Liver (tissue), 9 donors: ENCODE measurements around the gene PRDM2. TPM values are rescaled to one million over a fixed set of nuclear protein-coding genes. Genes with fewer than 3 reads are reported as not detected.

Experiments used
- DNase-seq: peaks from one replicate; pipeline ENCODE4 v3.0.0-alpha.2; 2017; ENCODE audit warnings: low spot score
- H3K27ac ChIP-seq, 2 donors: one replicate each; pipeline ENCODE4 v1.7.0; 2013; ENCODE audit warnings: inconsistent platforms in 2 of 2, low read length in 2 of 2, control low read depth in 1 of 2, low read depth in 1 of 2, mild to moderate bottlenecking in 1 of 2
- H3K27me3 ChIP-seq, 4 donors: one replicate each; pipeline versions ENCODE4 v1.6.1 to v1.7.0; 2013; ENCODE audit warnings: low read length in 3 of 4, inconsistent platforms in 1 of 4, mild to moderate bottlenecking in 1 of 4, moderate library complexity in 1 of 4; ENCODE audit not compliant: control insufficient read depth in 4 of 4, insufficient read depth in 4 of 4
- H3K36me3 ChIP-seq, 4 donors: one replicate each; pipeline versions ENCODE4 v1.6.1 to v1.7.0; 2013; ENCODE audit warnings: low read length in 3 of 4, mild to moderate bottlenecking in 3 of 4, low read depth in 1 of 4, moderate library complexity in 1 of 4; ENCODE audit not compliant: control insufficient read depth in 4 of 4, insufficient read depth in 3 of 4
- H3K4me1 ChIP-seq, 4 donors: one replicate each; pipeline versions ENCODE4 v1.6.1 to v1.7.0; 2013; ENCODE audit warnings: low read length in 3 of 4, mild to moderate bottlenecking in 3 of 4, moderate library complexity in 1 of 4; ENCODE audit not compliant: control insufficient read depth in 4 of 4, insufficient read depth in 4 of 4
- H3K4me3 ChIP-seq, 3 donors: one replicate each; pipeline versions ENCODE4 v1.6.1 to v1.7.0; 2013; ENCODE audit warnings: low read length in 3 of 3, control low read depth in 1 of 3, low read depth in 1 of 3, mild to moderate bottlenecking in 1 of 3
- H3K9ac ChIP-seq, 2 donors: one replicate each; pipeline ENCODE4 v1.7.0; 2013; ENCODE audit warnings: low read length in 2 of 2, mild to moderate bottlenecking in 2 of 2, moderate library complexity in 2 of 2, control low read depth in 1 of 2, low read depth in 1 of 2
- H3K9me3 ChIP-seq, 4 donors: one replicate each; pipeline versions ENCODE4 v1.6.1 to v1.7.0; 2013; ENCODE audit warnings: low read length in 3 of 4; ENCODE audit not compliant: control insufficient read depth in 4 of 4
- ATF3 ChIP-seq: IDR thresholded peaks from 2 replicates; pipeline ENCODE4 v1.6.1; 2016; ENCODE audit warnings: antibody characterized with exemption
- CTCF ChIP-seq: fragments of 150-350 bp; IDR thresholded peaks from 2 replicates; pipeline ENCODE4 v1.5.1; 2017; ENCODE audit warnings: improper control_type of control experiment, low read depth, low read length; ENCODE audit not compliant: missing input control
- EGR1 ChIP-seq, 2 donors: IDR thresholded peaks; 2 replicates each; pipeline ENCODE4 v1.6.1; 2016 to 2018; ENCODE audit warnings: antibody characterized with exemption in 2 of 2, low read depth in 2 of 2
- FOXA1 ChIP-seq: IDR thresholded peaks from 2 replicates; pipeline ENCODE4 v1.6.1; 2016; ENCODE audit warnings: antibody characterized with exemption
- FOXA2 ChIP-seq: IDR thresholded peaks from 2 replicates; pipeline ENCODE4 v1.6.1; 2016; ENCODE audit warnings: antibody characterized with exemption
- GABPA ChIP-seq, 2 donors: IDR thresholded peaks in 1 of 2; conservative IDR thresholded peaks in 1 of 2; 2 replicates each; pipeline ENCODE4 v1.6.1; 2016; ENCODE audit warnings: antibody characterized with exemption in 2 of 2, mild to moderate bottlenecking in 1 of 2, moderate library complexity in 1 of 2
- HNF4A ChIP-seq, 2 donors: conservative IDR thresholded peaks; 2 replicates each; pipeline ENCODE4 v1.6.1; 2016; ENCODE audit warnings: antibody characterized with exemption in 2 of 2, mild to moderate bottlenecking in 2 of 2
- HNF4G ChIP-seq: IDR thresholded peaks from 2 replicates; pipeline ENCODE4 v1.6.1; 2016; ENCODE audit warnings: antibody characterized with exemption
- JUND ChIP-seq, 2 donors: IDR thresholded peaks; 2 replicates each; pipeline ENCODE4 v1.6.1; 2016; ENCODE audit warnings: antibody characterized with exemption in 2 of 2
- MAX ChIP-seq: IDR thresholded peaks from 2 replicates; pipeline ENCODE4 v1.6.1; 2016; ENCODE audit warnings: antibody characterized with exemption
- NR2F2 ChIP-seq: IDR thresholded peaks from 2 replicates; pipeline ENCODE4 v1.6.1; 2016; ENCODE audit warnings: antibody characterized with exemption
- RAD21 ChIP-seq, 2 donors: IDR thresholded peaks; 2 replicates each; pipeline ENCODE4 v1.6.1; 2016; ENCODE audit warnings: antibody characterized with exemption in 2 of 2, mild to moderate bottlenecking in 2 of 2
- REST ChIP-seq: IDR thresholded peaks from 2 replicates; pipeline ENCODE4 v1.6.1; 2016; ENCODE audit warnings: antibody characterized with exemption, mild to moderate bottlenecking
- RXRA ChIP-seq, 2 donors: IDR thresholded peaks; 2 replicates each; pipeline ENCODE4 v1.6.1; 2017 to 2018; ENCODE audit warnings: antibody characterized with exemption in 2 of 2, mild to moderate bottlenecking in 1 of 2
- SP1 ChIP-seq: IDR thresholded peaks from 2 replicates; pipeline ENCODE4 v1.6.1; 2018; ENCODE audit warnings: antibody characterized with exemption, mild to moderate bottlenecking
- TAF1 ChIP-seq: conservative IDR thresholded peaks from 2 replicates; pipeline ENCODE4 v1.6.1; 2016; ENCODE audit warnings: antibody characterized with exemption, mild to moderate bottlenecking
- ZBTB33 ChIP-seq: IDR thresholded peaks from 2 replicates; pipeline ENCODE4 v1.6.1; 2016; ENCODE audit warnings: antibody characterized with exemption
- WGBS: extraction: QIAGEN DNeasy Blood & Tissue Kit; methylation state at CpG from one replicate; pipeline ENCODE4 v1.1.7; 2013; 5-methylcytosine and 5-hydroxymethylcytosine counted together
- polyA plus RNA-seq, 2 donors: library from polyadenylated mRNA; stranded (reverse) in 1 of 2; unstranded in 1 of 2; fragments of 200-250 nt in 1 of 2; fragments of >200 nt in 1 of 2; fragmentation: Nextera tagmentation in 1 of 2; extraction: Ambion mirVana in 1 of 2; gene quantifications; one replicate each; pipeline versions ENCODE4 v1.2.1 to v1.2.3, GENCODE V29; 2013 to 2015
- total RNA-seq, 2 donors: library from RNA; depleted of rRNA; stranded (reverse); fragments of >200 nt; gene quantifications; one replicate each; pipeline ENCODE4 v1.2.3, GENCODE V29; 2014
- donor health status: healthy.
- donor health status: healthy.
- donor health status: healthy.
- donor health status: healthy.
- donor health status: healthy.

The PRDM2 gene
- total and polyA plus RNA-seq, 4 donors, result 4.5 to 13.9 (median 7.9) TPM

- Histone ChIP-seq H3K27me3 (peaks cover 0 to 7% (median 1%) of the 10 kb centered on the region in 4 donors), H3K36me3 (no peaks in the 10 kb centered on the region), H3K27ac (no peak overlapping the region), H3K4me1 (no peaks in the 10 kb centered on the region), H3K9ac (no peak overlapping the region), H3K4me3 (no peak overlapping the region), H3K9me3 (peaks cover 0 to 6% (median under 1%) of the 10 kb centered on the region in 4 donors)
- TF ChIP-seq TAF1 (no peak), REST (no peak), FOXA2 (no peak), JUND (IDR thresholded peaks at IDR 0.05) (no peak), RXRA (IDR thresholded peaks at IDR 0.05) (no peak), GABPA (IDR thresholded peaks at IDR 0.05 in 1 of 2, conservative IDR thresholded peaks at IDR 0.05 in 1 of 2) (no peak), HNF4A (conservative IDR thresholded peaks at IDR 0.05) (no peak), SP1 (no peak), HNF4G (no peak), ZBTB33 (no peak), RAD21 (IDR thresholded peaks at IDR 0.05) (no peak), ATF3 (no peak), NR2F2 (no peak), EGR1 (IDR thresholded peaks at IDR 0.05; ENCODE audit: low read depth in 2 of 2) (no peak), CTCF (no peak), MAX (no peak), FOXA1 (no peak)
- DNase-seq, result no peak
- 84% methylated on average over 9 of the region's 9 CpGs for WGBS
Measured at GRCh38 chr1:13703558-13704490, 3.8 kb downstream of the PRDM2 start.
